HG03066 (cell line): Measurements from ENCODE around the gene KCNA5.

Experiments
- ATAC-seq: cut with Tn5 transposase; IDR thresholded peaks from one replicate; pipeline ENCODE4 v1.9.1; 2021; ENCODE audit warnings: low read depth; ENCODE audit not compliant: unreplicated experiment

The KCNA5 gene

GRCh38 chr12:5059358-5059757, 15.7 kb downstream of the KCNA5 start:
- ATAC-seq = no peak

- no peak for ATAC-seq
Observed at GRCh38 chr12:5060958-5061357, 17.3 kb downstream of the KCNA5 start.

DNA sequence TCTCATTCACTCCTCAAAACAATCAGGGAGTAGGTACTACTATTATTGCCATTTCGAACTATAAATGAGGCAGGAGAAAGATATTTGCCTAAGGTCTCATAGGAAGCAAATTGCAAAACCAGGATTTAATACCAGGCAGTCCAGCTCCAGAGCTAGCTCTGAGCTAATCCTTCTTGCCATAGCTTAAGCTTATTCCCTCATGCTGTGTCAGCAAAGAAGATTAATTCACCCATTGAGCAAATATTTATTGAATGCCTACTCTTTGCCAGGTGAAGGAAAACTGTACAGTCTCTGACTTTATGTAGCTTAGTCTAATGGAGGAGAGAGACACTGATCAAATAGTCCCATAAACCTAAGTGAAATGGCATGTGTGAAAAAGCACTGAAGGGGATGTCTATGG, 19.5 kb downstream of the KCNA5 start:
- ATAC-seq = no peak

- ATAC-seq = no peak
Observed at GRCh38 chr12:5064913-5065490, 21.3 kb downstream of the KCNA5 start.

DNA sequence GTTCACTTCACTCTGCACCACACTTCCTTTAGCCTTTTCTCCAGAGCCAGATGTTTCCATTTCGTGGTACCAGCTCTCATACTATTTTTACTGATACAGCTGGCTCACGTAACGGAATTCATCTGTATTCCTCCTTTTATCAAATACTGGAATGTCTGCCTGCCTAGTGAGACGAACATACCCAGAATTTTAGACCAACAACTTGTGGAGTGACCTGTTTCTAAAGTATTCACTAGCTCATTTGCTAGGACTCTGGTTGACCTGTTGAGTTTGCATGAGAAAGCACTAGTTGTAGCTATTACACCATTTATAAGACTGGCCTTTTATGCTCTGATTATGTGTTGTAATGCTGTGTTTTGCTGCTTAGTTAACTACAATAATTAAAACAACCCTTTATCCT, 22.6 kb downstream of the KCNA5 start:
- no peak for ATAC-seq

DNA sequence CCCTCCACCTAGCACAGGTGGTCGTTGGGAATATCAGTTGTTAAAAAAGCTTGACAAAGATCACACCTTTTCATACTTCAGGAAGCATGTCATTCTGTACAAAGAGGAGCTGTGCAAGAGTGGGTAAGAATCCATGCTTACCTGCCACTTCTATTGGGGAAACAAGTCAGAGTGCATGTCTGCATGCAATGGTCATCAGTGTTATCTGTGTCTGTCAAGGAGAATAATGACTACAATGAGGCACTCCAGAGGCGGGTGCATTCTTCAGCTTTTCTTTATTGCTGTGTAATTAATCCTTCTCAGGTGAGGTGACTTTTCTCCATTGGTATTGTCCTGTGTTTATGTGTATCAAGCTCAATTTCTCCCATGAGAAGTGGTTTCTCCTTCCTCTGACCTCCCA, 24.4 kb downstream of the KCNA5 start:
- ATAC-seq = no peak

DNA sequence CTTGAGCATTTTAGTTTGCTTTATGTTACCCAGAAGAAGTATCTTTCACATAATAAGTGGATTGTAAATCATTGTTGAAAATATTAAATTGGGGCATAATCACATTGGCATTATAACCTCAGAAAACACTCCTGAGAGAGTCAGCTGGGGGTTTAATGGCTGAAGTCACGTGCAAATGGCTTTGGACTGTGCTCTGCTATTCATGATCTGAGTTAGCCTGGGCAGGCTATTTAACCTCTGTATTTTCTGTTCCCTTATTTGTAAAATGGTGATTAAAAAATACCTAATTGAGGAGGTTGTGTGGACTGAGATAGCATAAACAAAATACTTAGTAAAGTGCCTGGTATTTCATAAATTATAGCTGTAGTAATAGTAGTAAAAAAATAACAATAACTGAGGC, 24.9 kb downstream of the KCNA5 start:
- no peak for ATAC-seq

DNA sequence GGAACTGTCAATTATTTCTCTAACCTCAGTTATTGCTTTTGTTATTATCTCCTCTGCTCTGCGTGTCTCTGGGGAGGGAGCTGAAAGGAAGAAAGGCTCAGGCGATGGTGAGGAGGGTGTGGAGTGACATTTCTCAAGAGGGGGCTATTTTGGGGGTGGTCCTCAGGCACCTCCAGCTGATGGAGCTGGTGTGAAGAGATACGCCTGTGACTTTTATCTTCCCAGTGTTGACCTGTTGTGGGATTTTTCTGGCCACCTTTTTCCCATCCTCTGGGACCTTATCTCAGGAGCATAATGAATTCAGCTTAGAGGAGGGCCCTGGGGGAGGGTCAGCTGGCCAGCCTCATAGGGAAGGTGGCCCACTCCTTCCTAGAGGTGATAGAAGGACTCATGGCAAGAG, 26.4 kb downstream of the KCNA5 start:
- no peak for ATAC-seq

GRCh38 chr12:5071496-5071895, 27.8 kb downstream of the KCNA5 start:
- no peak for ATAC-seq

DNA sequence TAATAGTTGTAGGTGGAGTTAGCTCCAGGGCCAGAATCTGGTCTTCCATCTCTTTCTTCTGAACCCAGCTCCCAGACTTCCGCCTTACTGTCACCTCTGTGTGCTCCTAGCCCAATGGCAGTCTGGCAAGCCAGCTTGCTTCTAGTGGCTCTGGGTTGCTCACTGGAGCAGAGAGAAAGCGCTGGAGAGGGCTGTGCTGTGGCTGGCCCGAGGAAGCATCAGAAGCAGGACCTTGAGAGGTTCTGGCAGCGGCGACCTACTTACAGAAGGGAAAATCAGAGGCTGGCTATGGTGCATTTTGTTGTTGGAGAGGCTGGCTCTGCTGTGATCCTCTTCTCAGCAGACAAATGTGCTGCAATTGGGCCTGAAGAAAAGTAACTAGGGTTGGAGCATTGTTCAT, 28.6 kb downstream of the KCNA5 start:
- ATAC-seq = no peak

DNA sequence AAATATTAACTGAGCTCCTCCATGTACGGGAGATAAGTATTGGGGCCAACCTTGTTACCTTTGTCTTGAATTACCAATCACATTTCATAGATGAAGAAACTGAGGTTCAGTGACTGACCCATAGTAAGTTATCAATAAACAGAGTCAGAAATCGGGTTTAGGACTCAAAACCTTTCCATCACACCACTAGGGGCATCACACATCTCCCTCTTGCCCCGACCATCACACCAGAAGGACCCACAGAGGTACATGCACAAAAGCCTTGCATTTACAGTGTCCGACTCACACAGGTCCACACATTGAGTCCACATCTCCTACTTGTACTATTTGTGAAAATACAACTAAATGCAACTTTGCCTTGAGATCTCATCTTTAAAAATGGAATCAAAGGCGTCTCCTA, 29.4 kb downstream of the KCNA5 start:
- no peak for ATAC-seq

- ATAC-seq = no peak
Observed at GRCh38 chr12:5073853-5074252, 30.2 kb downstream of the KCNA5 start.

- ATAC-seq = no peak
Observed at GRCh38 chr12:5076761-5077160, 33.1 kb downstream of the KCNA5 start.

DNA sequence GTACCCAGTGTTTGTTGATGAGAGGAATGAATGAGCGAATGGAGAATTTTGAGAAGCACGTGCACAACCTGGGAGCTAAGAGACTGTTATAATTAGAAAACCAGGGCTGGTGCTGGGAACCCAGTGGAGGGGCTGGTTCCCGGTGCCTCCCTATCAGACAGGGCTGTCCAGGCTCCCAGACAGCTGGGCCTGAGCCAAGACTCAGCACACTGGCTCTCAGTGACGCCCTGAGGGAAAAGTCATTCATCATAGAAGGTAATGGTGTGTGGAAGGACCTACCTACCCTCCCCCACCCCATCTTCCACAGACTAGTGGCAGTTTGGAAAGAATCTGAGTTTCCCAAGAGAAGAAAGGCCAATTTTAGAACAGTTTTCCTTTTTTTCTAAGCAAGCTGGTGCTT, 34.7 kb downstream of the KCNA5 start:
- ATAC-seq = no peak

DNA sequence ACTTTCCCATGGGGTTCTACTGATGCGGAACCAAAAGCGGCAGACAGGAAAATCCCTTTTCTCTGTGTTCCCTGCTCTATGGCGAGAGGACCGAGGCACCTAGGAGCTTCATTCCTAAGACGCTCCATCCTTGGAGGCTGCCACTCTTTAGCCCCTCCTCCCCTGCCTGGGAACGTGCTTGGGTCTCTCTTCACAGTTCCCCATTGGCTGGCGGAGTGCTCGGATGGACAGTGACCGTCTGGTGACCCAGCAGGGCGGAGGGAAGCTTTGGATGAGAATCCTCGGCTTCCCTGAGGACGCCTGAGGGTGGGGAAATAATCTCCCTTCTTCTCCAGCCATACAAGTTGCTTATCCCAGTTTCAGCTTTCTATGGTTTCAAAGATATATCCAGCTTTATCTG, 37.3 kb downstream of the KCNA5 start:
- no peak for ATAC-seq

GRCh38 chr12:5083955-5084849, 40.5 kb downstream of the KCNA5 start:
- ATAC-seq = no peak

- no peak for ATAC-seq
Observed at GRCh38 chr12:5085896-5086295, 42.2 kb downstream of the KCNA5 start.

GRCh38 chr12:5087831-5088554, 44.3 kb downstream of the KCNA5 start:
- ATAC-seq = no peak

- no peak for ATAC-seq
Observed at GRCh38 chr12:5088586-5089264, 45.0 kb downstream of the KCNA5 start.

DNA sequence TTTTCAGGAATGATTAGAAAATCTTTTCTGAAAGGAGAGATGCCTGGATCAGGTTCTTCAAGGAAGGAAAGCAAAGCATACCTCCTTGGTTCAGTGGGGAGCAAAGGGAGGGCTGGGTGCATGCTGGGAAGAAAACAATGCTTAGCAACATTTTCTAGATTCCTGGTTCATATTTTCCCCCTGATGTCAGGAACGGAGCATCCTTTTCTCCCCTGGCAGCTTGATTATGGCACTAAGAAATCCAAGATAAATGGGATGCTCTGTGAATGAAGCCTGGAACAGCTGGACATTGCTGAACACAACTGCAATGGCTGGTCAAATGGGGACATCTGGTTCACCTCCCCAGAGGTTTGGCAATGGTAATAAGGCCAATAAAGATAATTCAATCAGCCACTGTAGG, 50.9 kb downstream of the KCNA5 start:
- no peak for ATAC-seq

DNA sequence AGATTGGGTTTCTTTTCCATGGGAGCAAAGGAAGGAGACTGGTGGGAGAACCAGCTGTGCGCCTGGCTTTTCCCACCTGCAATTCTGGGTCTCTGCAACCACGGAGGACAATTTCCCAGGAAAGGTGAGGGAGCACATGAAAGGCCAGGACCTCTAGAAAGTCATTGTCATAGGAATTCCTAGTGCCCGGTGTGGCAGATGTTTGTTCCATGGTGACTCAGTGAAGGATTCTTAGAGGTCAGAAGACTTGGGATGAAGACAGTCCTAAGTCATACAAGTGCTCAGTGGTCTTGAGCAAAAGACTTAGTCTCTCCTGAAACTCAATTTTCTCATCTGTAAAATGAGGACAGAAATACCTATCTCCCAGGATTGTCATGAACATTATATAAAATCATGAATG, 51.3 kb downstream of the KCNA5 start:
- ATAC-seq = no peak
